OCI-LY1 (cell line): ENCODE data around the gene BAIAP2L1.

ENCODE experiments used
- H2AFZ ChIP-seq: fragments of 200-600 bp; sonication (generic), shearing (Covaris generic); 2 replicates; pipeline ENCODE4 v1.6.0; 2014; ENCODE audit warnings: antibody characterized with exemption, mild to moderate bottlenecking, low read length
- H3F3A ChIP-seq: fragments of 200-600 bp; sonication (generic), shearing (Covaris generic); 2 replicates; pipeline ENCODE4 v1.6.0; 2014; ENCODE audit warnings: mild to moderate bottlenecking, antibody characterized with exemption, low read length, moderate library complexity; ENCODE audit not compliant: insufficient read depth
- H3K27ac ChIP-seq: fragments of 200-600 bp; sonication (generic); 2 replicates; pipeline ENCODE4 v1.5.1; 2014; ENCODE audit warnings: low read length, mixed run types, mild to moderate bottlenecking, low read depth; ENCODE audit not compliant: poor library complexity, severe bottlenecking
- H3K27me3 ChIP-seq: fragments of 200-600 bp; sonication (generic); 2 replicates; pipeline ENCODE4 v1.6.0; 2014; ENCODE audit warnings: antibody characterized with exemption, mild to moderate bottlenecking, low read length, moderate library complexity; ENCODE audit not compliant: insufficient read depth
- H3K36me3 ChIP-seq: fragments of 200-600 bp; sonication (generic); 2 replicates; pipeline ENCODE4 v1.6.1; 2014; ENCODE audit warnings: mild to moderate bottlenecking, antibody characterized with exemption, low read length, moderate library complexity, mixed read lengths; ENCODE audit not compliant: insufficient read depth
- H3K4me1 ChIP-seq: fragments of 200-600 bp; sonication (generic); 2 replicates; pipeline ENCODE4 v1.5.1; 2014; ENCODE audit warnings: mild to moderate bottlenecking, low read length, moderate library complexity; ENCODE audit not compliant: insufficient read depth, severe bottlenecking
- H3K4me2 ChIP-seq: fragments of 200-600 bp; sonication (generic), shearing (Covaris generic); 2 replicates; pipeline ENCODE4 v1.6.1; 2014; ENCODE audit warnings: low read length
- H3K4me3 ChIP-seq: fragments of 200-600 bp; sonication (generic); 2 replicates; pipeline ENCODE4 v1.5.1; 2014; ENCODE audit warnings: low read length, low read depth, mild to moderate bottlenecking, mixed read lengths; ENCODE audit not compliant: poor library complexity, severe bottlenecking
- H3K79me2 ChIP-seq: fragments of 200-600 bp; shearing (Covaris generic); 2 replicates; pipeline ENCODE4 v1.6.1; 2016; ENCODE audit warnings: mixed run types, low read length, mixed read lengths; ENCODE audit not compliant: insufficient read depth
- H3K9ac ChIP-seq: fragments of 200-600 bp; sonication (generic), shearing (Covaris generic); 2 replicates; pipeline ENCODE4 v1.6.1; 2014; ENCODE audit warnings: mild to moderate bottlenecking, low read length, mixed read lengths
- H3K9me2 ChIP-seq: fragments of 200-600 bp; sonication (generic), shearing (Covaris generic); 2 replicates; pipeline ENCODE4 v1.6.1; 2014; ENCODE audit warnings: low read depth, mild to moderate bottlenecking, low read length, mixed read lengths
- H3K9me3 ChIP-seq: fragments of 200-600 bp; shearing (Covaris generic); 2 replicates; pipeline ENCODE4 v1.6.1; 2014; ENCODE audit warnings: low read length, mixed read lengths
- H4K20me1 ChIP-seq: fragments of 200-600 bp; sonication (generic), shearing (Covaris generic); 2 replicates; pipeline ENCODE4 v1.6.0; 2016; ENCODE audit warnings: mild to moderate bottlenecking, low read length; ENCODE audit not compliant: insufficient read depth
- CTCF ChIP-seq: fragments of 200-600 bp; sonication (generic), shearing (Covaris generic); IDR thresholded peaks from 2 replicates; pipeline ENCODE4 v1.5.1; 2017; ENCODE audit warnings: mild to moderate bottlenecking, antibody characterized with exemption, low read length, moderate library complexity, mixed read lengths
- EZH2 ChIP-seq: fragments of 200-600 bp; sonication (generic), shearing (Covaris generic); IDR thresholded peaks from 2 replicates; pipeline ENCODE4 v1.8.0; 2017; ENCODE audit warnings: borderline replicate concordance, mixed run types, mild to moderate bottlenecking, antibody characterized with exemption, low read length, moderate library complexity, mixed read lengths

BAIAP2L1 gene

DNA sequence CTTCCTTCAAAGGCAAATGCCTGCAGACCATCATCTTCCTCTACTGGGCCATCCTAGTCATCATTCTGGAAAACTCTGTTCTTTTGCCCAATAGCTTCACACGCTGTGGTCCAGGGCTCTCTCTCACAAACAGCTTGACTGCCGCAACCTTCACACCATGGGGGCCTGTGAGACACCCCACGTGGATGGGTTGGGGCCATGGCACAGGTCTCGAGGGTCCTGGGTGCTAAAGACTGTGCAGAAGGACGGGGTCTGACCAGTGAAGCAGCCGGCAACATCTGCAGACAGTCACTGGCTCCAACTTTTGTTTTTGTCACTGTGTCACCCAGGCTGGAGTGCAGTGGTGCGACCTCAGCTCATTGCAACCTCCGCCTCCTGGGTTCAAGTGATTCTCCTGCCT, 91.3 kb downstream of the BAIAP2L1 start:
- Histone ChIP-seq H3K9me2 (no peaks in the 10 kb centered on the region), H3K27ac (no peak overlapping the region), H3K4me2 (no peak overlapping the region), H3K9ac (no peak overlapping the region), H3K36me3 (no peaks in the 10 kb centered on the region), H3K79me2 (no peaks in the 10 kb centered on the region), H3F3A (no peaks in the 10 kb centered on the region), H4K20me1 (no peaks in the 10 kb centered on the region), H3K4me1 (no peaks in the 10 kb centered on the region), H3K27me3 (peaks cover 4% of the 10 kb centered on the region; the same call in 1 of the 2 replicates), H2AFZ (no peak overlapping the region), H3K9me3 (no peaks in the 10 kb centered on the region), H3K4me3 (no peak overlapping the region)
- TF ChIP-seq EZH2 (no peak), CTCF (no peak)

DNA sequence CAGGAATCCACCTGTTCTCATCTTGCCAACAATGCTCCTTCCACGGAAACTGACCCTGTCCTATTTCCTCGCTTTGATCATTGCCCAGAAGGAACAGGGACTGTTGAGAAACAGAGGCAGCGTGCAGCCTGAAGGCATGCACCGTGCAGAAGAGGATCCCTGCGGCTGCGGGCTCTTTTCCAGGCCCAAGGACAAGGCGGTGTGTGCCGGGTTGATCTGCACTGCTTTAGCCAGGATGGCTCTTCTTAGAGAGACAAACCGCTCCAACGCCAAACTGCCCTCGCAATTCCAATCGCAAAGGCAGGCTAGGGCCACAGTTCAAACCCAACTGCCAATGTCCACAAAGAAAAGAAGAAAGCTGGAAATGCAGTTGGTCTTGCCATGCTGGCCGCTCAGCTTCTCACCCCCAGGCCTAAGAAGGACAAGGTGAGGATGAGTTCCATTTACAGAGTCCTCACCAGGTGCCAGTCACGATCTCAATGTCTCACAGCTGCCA, 92.9 kb downstream of the BAIAP2L1 start:
- H3K27ac ChIP-seq = no peak overlapping the region
- no peaks in the 10 kb centered on the region for H3K4me1 ChIP-seq
- H3K9me2 ChIP-seq = no peaks in the 10 kb centered on the region
- H3F3A ChIP-seq = no peaks in the 10 kb centered on the region
- peaks cover 4% of the 10 kb centered on the region; the same call in 1 of the 2 replicates for H3K27me3 ChIP-seq
- TF ChIP-seq CTCF (no peak), EZH2 (no peak)
- no peak overlapping the region for H3K9ac ChIP-seq
- H4K20me1 ChIP-seq = no peaks in the 10 kb centered on the region
- no peaks in the 10 kb centered on the region for H3K9me3 ChIP-seq
- no peak overlapping the region for H2AFZ ChIP-seq
- H3K4me3 ChIP-seq = no peak overlapping the region
- H3K36me3 ChIP-seq = no peaks in the 10 kb centered on the region
- no peak overlapping the region for H3K4me2 ChIP-seq
- H3K79me2 ChIP-seq = no peaks in the 10 kb centered on the region

DNA sequence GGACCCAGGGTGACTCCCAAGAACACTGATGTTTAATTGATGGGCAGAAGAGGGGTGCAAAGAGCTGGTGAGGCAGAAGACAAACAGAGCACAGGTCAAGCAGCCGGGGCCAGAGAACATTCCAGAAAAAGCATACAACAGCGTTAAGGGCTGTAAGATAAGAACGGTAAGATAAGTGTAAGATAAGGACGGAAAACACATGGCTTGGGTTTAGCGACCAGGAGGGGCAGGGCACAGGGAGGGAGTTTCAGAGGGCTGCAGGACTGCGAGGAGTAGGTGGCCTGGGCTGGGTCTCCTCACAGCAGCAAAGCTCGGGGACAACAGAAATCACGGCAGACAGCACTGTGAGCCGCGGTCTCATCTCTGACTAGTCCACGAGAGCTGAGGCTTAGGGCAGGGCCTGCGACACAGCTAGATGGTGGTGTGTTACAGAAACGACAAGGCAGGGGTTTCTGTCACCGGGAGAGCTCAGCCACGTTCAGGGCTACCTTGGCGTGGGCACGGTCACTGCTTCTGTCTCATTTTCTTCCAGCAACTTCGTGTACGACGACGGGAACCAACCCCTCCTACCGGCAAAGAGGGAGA, 94.8 kb downstream of the BAIAP2L1 start:
- Histone ChIP-seq H3K27ac (no peak overlapping the region), H3K4me2 (no peak overlapping the region), H3K9me2 (no peaks in the 10 kb centered on the region), H2AFZ (no peak overlapping the region), H3K79me2 (no peaks in the 10 kb centered on the region), H3K27me3 (peaks cover 4% of the 10 kb centered on the region; the same call in 1 of the 2 replicates), H3K9ac (no peak overlapping the region), H3K4me3 (no peak overlapping the region), H3F3A (no peaks in the 10 kb centered on the region), H3K4me1 (no peaks in the 10 kb centered on the region), H3K9me3 (no peaks in the 10 kb centered on the region), H3K36me3 (no peaks in the 10 kb centered on the region), H4K20me1 (no peaks in the 10 kb centered on the region)
- TF ChIP-seq CTCF (no peak), EZH2 (no peak)
